Fibroblast of skin of left quadriceps (primary cell): ENCODE results near the gene NIPAL4.

Source experiments
- DNase-seq, 2 experiments: peaks; one replicate each; pipeline ENCODE4 v3.0.0-alpha.2; 2013; ENCODE audit warnings: low read depth in 2 of 2

Gene NIPAL4

GRCh38 chr5:157485811-157486210, 25.8 kb downstream of the NIPAL4 start:
- no peak for DNase-seq

- DNase-seq: no peak
Observed at GRCh38 chr5:157486221-157486681, 26.2 kb downstream of the NIPAL4 start.

- DNase-seq: no peak
Observed at GRCh38 chr5:157486861-157487260, 26.8 kb downstream of the NIPAL4 start.

DNA sequence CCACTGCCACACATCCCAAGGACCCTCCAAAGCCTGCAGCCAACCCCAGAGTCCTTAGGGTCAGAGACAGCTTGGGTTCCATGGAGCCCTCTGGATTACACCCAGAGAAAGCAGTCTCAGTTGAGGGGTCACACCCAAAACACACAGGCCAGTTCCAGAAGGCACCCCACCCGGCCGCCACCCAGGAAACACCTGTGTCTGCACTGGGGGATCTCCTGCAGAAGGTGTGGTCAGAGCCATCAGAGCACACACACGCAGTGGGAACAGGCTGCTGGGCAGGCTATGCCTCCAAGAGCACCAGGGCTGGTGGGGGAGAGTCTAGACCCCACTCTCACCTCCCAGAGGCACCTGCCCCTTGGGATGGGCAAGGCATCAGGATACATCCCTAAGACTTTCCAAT, 27.3 kb downstream of the NIPAL4 start:
- DNase-seq: no peak

DNA sequence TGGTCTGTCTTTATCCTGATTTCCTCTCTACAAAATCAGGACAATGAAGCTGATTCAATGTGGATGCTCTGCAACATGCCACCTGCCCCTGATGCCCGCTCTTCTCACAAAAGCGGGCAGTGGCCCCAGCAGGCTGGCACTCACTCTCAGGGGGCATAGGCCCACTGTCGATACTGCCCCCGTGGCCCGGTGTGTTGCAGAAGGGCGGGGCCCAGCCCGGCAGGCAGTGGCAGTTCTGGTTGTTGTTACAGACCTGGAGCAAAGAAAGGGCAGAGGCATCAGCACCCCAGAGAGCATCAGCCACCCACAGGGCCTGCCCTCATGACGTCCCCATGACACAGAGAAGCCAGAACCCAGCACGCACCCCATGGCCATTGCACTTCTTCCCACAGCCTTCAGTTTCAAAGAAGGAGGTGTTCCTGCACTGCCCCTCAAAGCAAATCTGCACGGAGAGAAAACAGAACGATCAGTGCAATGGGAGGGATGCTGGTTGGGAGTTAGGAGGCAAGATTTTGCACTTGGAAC, 31.5 kb downstream of the NIPAL4 start:
- no peak for DNase-seq

GRCh38 chr5:157492886-157493285, 32.9 kb downstream of the NIPAL4 start:
- no peak for DNase-seq

GRCh38 chr5:157494178-157494832, 34.3 kb downstream of the NIPAL4 start:
- no peak for DNase-seq

DNA sequence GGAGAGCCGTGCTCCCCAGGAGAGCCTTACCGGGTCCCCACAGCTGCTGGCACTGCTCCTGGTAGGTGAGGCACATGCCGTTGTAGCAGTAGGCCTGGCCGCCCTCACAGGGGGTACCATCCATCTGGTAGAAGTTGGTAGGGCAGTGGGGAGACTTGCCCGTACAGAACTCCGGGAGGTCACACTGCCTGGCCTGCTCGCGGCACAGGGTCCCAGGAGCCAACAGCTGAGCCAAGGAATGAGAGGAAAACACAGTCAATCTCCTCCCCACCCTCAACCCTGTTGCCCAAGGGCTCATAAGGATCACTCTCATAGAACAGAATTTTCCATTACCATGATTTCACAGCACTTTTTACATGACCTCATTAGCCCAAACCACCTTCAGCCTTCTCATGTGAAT, 36.9 kb downstream of the NIPAL4 start:
- DNase-seq: no peak

- no peak for DNase-seq
Observed at GRCh38 chr5:157497875-157498611, 38.0 kb downstream of the NIPAL4 start.

DNA sequence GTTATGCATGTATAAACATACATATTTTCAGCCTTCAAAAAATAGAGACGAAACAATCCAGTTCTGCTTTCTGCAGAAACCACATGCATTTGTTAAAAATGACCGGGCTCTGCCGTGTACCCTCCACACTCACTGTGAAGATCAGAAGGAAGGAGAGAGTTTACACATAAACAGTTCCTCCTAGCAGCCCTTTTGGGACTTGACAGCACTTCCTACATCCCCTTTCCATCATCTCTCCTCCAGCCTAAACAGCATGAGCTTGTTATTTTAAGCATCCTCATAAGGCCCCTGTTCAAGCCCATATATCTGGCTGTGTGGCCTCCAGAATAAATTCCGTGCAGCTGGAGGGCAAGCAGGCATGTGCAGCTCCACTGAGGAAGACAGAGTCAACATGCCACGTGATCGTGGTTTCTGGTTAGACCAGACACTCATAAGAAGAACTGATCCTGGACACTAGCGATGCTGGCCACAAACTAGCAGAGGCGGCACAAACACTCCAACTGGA, 42.2 kb downstream of the NIPAL4 start:
- DNase-seq: no peak

- no peak for DNase-seq
Observed at GRCh38 chr5:157504053-157504452, 44.0 kb downstream of the NIPAL4 start.

DNA sequence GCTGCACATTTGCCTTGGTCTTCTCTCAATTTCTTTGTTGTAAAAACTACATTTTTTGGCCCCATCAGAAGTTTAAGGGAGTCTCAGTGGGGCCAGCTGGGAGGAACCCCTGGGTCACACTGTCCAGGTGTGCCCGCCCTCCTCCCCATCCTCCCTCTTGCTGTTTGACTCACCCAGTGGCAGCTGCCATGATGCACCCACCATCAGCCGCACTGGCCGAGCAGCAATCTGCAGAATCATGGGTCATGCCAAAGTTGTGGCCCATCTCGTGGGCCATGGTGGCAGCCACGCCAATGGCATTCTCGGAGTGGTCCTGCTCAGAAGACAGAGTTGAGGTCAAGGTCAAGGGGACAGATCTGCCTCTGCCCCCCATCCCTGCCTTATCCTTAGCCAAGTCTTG, 45.5 kb downstream of the NIPAL4 start:
- no peak for DNase-seq

DNA sequence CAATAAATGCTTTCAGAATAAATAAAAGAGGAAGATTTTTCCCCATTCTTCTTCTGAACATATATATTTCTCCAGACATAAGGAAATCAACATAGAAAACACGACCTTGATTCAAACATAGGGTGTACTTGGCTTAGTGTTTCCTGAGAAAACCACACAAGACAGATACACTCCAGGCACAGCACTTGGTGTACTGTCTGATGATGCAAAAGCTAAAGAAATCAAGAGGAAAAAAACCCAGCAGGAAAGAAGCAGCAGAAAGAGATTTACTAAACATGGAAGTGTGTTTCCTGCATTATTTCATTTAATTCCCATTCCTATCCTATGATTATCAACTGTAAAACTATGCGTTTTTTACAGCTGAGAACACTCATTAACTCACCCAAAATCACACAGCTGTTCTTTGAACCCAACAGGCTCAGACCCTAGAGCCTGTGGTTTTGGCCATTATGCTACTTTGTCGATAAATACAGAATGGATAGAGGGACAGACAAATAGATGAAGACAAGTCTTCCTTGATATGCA, 46.1 kb downstream of the NIPAL4 start:
- no peak for DNase-seq

DNA sequence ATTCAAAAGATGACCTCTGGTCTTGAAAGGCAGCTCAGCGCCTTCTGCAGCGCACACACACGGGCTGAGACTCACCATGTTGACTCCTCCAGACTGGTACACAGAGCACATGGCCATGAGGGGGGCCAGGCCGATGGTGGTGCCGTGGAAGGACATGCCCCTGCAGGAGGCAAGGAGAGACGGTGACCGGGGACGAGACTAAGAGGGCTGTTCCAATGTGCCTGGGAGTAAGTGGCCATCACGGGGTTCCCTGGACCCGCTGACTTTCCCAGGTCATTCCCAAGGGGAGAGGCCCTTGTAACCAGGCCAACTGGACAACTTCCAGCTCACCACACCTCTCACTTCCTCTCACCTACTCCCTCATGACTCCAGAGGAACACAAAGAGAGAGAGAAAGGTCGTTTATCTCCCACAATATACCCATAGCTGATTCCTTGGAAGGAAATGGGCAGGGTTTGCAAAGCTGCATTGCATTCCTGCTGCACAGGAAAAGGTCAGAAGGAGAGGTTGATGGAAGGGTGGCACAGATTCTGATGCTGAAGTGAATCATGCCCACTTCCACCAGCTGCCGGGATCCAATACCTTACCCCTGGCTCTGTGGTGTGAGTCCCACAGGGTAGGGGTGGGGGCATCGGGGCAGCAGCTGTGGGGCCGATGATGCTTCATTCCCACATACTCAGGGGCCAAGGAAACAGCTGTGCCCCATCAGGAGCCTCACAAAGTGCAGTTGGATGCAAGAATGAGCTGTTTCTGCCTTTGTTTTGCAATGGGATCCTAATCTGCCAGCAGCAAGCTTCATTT, 47.2 kb downstream of the NIPAL4 start:
- no peak for DNase-seq

GRCh38 chr5:157509093-157509492, 49.1 kb downstream of the NIPAL4 start:
- DNase-seq: no peak

DNA sequence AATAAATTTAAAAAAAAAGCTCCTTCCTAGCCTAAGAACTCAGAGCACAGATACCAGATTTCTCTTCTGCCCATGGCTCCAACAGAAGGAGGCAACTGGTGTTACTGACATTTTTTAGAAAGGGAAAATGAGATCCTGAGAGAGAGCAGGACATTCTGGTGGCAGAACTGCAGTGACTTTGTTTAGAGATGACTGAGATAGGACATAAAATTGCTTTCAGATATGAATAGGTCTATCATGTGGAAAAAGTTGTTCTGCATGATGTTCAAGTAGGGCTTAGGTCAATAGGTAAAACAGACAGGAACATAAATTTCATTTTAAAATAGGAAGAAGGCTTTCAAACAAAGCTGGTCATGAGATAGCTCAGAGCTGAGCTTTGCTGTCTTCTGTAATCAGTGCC, 49.6 kb downstream of the NIPAL4 start:
- no peak for DNase-seq

- DNase-seq: no peak
Observed at GRCh38 chr5:157510682-157511081, 50.7 kb downstream of the NIPAL4 start.

- DNase-seq: peak; percentile 92 to 93
Observed at GRCh38 chr5:157511651-157512644, 51.9 kb downstream of the NIPAL4 start.

GRCh38 chr5:157513182-157513581, 53.2 kb downstream of the NIPAL4 start:
- no peak for DNase-seq

GRCh38 chr5:157514974-157515373, 55.0 kb downstream of the NIPAL4 start:
- DNase-seq: no peak

- DNase-seq: peak; percentile 75
Observed at GRCh38 chr5:157516006-157516405, 56.0 kb downstream of the NIPAL4 start.
